CD4-positive, alpha-beta T cell treated with Interleukin-6 for 4 hours (primary cell): Measurements from ENCODE around the gene DSCAML1.

Source experiments
- DNase-seq: peaks from one replicate; pipeline ENCODE4 v3.0.0-alpha.2; 2020; ENCODE audit warnings: mixed read lengths

The DSCAML1 gene, protein sequence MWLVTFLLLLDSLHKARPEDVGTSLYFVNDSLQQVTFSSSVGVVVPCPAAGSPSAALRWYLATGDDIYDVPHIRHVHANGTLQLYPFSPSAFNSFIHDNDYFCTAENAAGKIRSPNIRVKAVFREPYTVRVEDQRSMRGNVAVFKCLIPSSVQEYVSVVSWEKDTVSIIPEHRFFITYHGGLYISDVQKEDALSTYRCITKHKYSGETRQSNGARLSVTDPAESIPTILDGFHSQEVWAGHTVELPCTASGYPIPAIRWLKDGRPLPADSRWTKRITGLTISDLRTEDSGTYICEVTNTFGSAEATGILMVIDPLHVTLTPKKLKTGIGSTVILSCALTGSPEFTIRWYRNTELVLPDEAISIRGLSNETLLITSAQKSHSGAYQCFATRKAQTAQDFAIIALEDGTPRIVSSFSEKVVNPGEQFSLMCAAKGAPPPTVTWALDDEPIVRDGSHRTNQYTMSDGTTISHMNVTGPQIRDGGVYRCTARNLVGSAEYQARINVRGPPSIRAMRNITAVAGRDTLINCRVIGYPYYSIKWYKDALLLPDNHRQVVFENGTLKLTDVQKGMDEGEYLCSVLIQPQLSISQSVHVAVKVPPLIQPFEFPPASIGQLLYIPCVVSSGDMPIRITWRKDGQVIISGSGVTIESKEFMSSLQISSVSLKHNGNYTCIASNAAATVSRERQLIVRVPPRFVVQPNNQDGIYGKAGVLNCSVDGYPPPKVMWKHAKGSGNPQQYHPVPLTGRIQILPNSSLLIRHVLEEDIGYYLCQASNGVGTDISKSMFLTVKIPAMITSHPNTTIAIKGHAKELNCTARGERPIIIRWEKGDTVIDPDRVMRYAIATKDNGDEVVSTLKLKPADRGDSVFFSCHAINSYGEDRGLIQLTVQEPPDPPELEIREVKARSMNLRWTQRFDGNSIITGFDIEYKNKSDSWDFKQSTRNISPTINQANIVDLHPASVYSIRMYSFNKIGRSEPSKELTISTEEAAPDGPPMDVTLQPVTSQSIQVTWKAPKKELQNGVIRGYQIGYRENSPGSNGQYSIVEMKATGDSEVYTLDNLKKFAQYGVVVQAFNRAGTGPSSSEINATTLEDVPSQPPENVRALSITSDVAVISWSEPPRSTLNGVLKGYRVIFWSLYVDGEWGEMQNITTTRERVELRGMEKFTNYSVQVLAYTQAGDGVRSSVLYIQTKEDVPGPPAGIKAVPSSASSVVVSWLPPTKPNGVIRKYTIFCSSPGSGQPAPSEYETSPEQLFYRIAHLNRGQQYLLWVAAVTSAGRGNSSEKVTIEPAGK (N-terminal part only)

DNA sequence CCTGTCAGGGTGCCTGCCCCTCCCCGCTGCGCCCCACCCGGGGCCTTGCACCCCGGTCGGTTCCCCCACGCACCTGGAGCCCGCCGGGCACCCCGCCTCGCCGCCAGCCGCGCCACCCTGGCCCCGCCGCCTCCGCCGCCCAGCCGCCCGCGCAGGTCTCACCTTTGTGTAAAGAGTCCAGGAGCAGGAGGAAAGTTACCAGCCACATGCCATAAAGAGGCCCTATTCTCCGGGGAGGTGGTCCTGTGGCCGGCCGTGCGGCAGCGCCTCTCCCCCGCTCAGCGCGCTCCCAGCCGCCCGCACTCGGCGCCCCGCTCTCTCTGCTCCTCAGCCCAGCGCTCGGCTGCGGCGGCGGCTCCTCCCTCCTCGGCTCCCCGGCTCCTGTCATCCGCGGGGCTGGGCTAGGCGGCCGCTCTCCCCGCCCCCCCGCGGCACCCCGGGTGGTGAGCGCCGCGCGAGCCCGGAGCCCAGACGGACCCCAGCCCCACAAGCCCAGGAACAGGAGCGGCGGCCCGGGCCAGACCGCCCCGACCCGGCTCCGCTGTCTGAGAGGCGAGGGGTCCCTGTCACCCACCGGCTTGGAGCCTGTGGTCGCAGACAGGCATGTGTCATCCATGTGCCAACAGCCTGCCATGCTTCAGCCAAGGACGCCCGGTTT lies at the start of gene DSCAML1:
Gene DSCAML1 (minus strand): TSS at position 345 of the 658 bp plus-strand sequence. CDS start 137 bp downstream, at position 208.
- peak; percentile 56 for DNase-seq

- DNase-seq: peak; percentile 88
Observed at GRCh38 chr11:117843666-117844484, 46.9 kb upstream of the DSCAML1 start.

- no peak for DNase-seq
Observed at GRCh38 chr11:117842131-117842941, 45.3 kb upstream of the DSCAML1 start.

DNA sequence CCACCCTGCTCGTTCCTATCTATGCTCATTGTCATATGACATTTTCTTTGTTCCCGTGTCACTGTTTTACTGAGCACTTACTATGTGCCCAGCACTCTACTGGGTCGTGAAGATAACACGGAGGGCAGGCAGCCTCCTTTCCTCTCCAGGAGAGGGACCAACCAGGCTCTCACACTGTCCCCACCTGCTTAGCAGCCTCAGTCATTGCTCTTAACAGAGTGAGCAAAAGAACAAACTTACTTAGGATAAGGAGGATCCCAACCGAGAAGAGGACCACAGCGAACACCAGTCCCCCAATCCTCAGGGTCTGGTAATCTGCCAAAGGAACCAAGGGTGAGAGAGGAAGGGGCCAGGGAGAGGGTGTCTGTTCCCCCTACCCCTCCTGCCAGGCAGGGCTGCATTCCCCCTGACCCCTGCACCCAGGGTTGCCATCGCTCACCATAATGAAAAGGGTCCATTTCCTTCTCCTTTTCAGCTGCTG lies 44.6 kb upstream of the DSCAML1 start:
- no peak for DNase-seq

- no peak for DNase-seq
Observed at GRCh38 chr11:117840881-117841550, 44.0 kb upstream of the DSCAML1 start.

- no peak for DNase-seq
Observed at GRCh38 chr11:117839936-117840813, 43.2 kb upstream of the DSCAML1 start.

DNA sequence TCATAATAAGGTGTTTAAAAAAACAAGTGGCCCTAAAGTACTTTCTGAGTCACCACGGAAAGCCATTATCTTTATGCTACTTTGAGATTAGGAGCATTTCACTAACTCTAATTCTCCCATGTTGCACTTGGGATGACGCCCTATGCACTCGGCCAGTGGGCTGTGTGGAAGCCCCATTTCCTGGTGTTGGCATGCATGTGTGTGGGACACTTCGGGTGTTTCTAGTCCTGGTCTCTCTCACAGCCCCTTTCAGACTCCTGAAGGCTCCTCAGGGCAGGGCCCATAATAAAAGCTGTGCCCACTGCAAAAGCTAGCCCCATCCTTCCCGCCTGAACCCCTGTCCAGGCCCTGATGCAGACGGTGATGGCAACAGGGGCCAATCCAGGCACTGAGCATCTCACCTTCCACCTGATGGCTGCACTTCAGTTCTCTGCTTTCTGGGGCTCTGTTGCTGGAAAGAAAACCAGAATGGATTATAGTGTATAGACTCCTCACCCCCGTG lies 42.4 kb upstream of the DSCAML1 start:
- no peak for DNase-seq

- DNase-seq: no peak
Observed at GRCh38 chr11:117838901-117839300, 41.9 kb upstream of the DSCAML1 start.

DNA sequence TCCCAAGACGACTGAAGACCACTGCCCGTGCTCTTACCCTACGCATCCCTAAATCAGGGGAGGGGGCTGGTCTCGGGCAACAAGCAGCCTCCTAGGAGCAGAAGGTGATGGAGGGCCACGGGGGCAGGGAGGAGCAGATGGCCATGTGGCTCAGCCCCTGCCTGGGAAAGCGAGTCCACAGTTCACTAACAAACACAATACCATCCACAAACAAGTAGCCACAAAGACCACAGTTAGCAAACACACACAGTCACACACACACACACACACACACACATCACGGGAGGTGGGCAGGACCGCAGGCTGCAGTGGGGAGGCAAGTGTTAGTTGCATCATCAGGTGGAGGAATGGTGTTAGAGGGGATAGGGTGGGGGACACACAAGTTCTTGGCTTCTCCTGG lies 40.8 kb upstream of the DSCAML1 start:
- DNase-seq: no peak

DNA sequence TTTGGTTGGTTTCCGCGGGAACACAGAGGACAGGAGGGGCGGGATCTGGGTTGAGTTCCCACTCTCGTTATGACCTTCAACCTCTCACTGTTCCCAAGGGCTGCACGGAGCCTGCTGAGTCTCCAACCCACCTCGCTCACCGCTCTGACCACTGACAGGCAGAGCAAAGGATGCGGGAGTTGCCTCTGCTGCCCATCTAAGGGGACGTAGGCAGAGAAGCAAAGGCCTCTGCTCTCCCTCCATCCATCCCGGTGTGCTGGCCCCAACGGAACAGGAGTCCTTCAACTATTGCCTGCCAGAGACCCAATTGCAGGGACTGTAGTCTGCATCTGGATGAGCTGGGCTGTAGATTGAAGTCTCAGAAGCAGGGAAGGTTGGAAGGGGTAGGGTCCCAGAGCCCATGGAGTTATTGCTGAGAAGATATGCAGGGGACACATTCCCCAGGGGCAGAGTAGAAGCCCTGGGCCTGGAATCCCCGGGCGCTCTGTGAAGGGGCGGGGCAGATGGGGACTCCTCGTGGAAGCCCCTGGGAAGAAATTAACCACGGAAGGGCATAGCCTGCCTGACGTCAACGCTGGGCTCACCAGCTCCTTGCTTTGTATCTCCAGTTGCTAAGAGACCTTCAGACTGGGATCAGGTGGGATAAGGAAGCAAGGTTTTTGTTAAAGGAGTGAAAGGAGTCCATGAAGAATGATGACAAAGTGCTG lies 40.2 kb upstream of the DSCAML1 start:
- no peak for DNase-seq

GRCh38 chr11:117836077-117836960 lies 39.3 kb upstream of the DSCAML1 start:
- DNase-seq: no peak

- no peak for DNase-seq
Observed at GRCh38 chr11:117835576-117835975, 38.6 kb upstream of the DSCAML1 start.

DNA sequence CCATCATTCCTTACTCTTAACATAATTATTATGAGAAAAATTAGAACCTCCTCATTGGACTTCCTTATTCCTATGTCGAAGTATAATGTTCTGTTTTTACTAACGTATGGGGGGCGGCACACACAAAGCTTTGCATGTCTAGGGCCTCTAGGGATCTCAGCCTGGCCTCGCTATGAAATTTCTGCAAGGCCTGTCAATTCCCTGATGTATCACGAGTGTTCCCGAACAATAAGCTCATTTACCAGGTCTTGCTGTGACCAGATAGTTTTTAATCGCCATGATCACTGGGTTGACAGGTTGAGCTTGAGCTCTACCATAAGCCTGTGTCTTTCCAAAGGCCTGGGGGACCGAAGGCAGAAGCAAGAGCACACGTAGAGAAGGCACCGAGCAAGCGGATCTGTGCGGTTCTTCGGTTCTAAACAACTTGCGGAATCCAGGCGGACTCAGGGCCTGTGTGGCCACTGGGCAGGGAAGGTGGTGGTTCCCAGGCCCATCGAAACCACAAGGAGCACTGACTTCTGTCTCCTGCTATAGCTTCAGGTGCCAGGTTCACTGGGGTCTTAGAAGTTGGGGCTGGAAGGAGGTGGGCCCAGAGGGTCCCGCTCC lies 37.9 kb upstream of the DSCAML1 start:
- no peak for DNase-seq

GRCh38 chr11:117834068-117834810 lies 37.2 kb upstream of the DSCAML1 start:
- no peak for DNase-seq

- no peak for DNase-seq
Observed at GRCh38 chr11:117833401-117833891, 36.4 kb upstream of the DSCAML1 start.
